SW480 (cell line): ENCODE results near the gene CHST9.

ENCODE experiments used
- DNase-seq: peaks from one replicate; pipeline ENCODE4 v3.0.0-alpha.2; 2016; ENCODE audit warnings: low spot score

CHST9 gene

GRCh38 chr18:26864658-26865057, 320.4 kb downstream of the CHST9 start:
- no peak for DNase-seq

- no peak for DNase-seq
These were observed 321.1 kb downstream of the CHST9 start for GRCh38 chr18:26863921-26864497.

GRCh38 chr18:26863122-26863879, 321.8 kb downstream of the CHST9 start:
- DNase-seq: peak; percentile 49

- no peak for DNase-seq
These were observed 323.0 kb downstream of the CHST9 start for GRCh38 chr18:26862084-26862483.
